Neural progenitor cell (in vitro differentiated cells): ENCODE measurements around the gene RPS6KB2. TPM values are rescaled to one million over a fixed set of nuclear protein-coding genes. Genes with fewer than 3 reads are reported as not detected.

Source experiments
- DNase-seq: peaks from one replicate; pipeline ENCODE4 v3.0.0-alpha.2; 2016; ENCODE audit warnings: low spot score
- H2AFZ ChIP-seq: fragments of 200-600 bp; sonication (generic); replicated peaks from 2 replicates; pipeline ENCODE4 v1.6.1; 2016; ENCODE audit warnings: antibody characterized with exemption
- H3F3A ChIP-seq: fragments of 200-600 bp; sonication (generic); 2 replicates; pipeline ENCODE4 v1.6.1; 2016; ENCODE audit warnings: antibody characterized with exemption, low read depth
- H3K27ac ChIP-seq: fragments of 200-600 bp; sonication (generic); 2 replicates; pipeline ENCODE4 v1.5.1; 2016; ENCODE audit warnings: mild to moderate bottlenecking
- H3K27me3 ChIP-seq: fragments of 200-600 bp; sonication (generic); 2 replicates; pipeline ENCODE4 v1.6.1; 2016; ENCODE audit warnings: mild to moderate bottlenecking, moderate library complexity
- H3K36me3 ChIP-seq: fragments of 200-600 bp; sonication (generic); 2 replicates; pipeline ENCODE4 v1.5.1; 2016
- H3K4me1 ChIP-seq: fragments of 200-600 bp; sonication (generic); 2 replicates; pipeline ENCODE4 v1.6.1; 2016; ENCODE audit warnings: mixed run types
- H3K4me2 ChIP-seq: fragments of 200-600 bp; sonication (generic); 2 replicates; pipeline ENCODE4 v1.6.1; 2016
- H3K4me3 ChIP-seq: fragments of 200-600 bp; sonication (generic); 2 replicates; pipeline ENCODE4 v1.5.1; 2016
- H3K79me2 ChIP-seq: fragments of 200-600 bp; sonication (generic); 2 replicates; pipeline ENCODE4 v1.6.1; 2016; ENCODE audit warnings: low read depth
- H3K9ac ChIP-seq: fragments of 200-600 bp; sonication (generic); 2 replicates; pipeline ENCODE4 v1.6.1; 2016
- H3K9me3 ChIP-seq: fragments of 200-600 bp; sonication (generic); 2 replicates; pipeline ENCODE4 v1.5.1; 2016; ENCODE audit warnings: low read depth
- H4K20me1 ChIP-seq: fragments of 200-600 bp; sonication (generic); 2 replicates; pipeline ENCODE4 v1.6.1; 2016; ENCODE audit warnings: low read depth
- H3K27ac Mint-ChIP-seq: 3 replicates; pipeline ENCODE4 v1.8.0; 2021; ENCODE audit warnings: mixed read lengths
- H3K27me3 Mint-ChIP-seq: 2 replicates; pipeline ENCODE4 v1.8.0; 2022; ENCODE audit warnings: low read depth, mild to moderate bottlenecking, inconsistent platforms, moderate library complexity, mixed read lengths; ENCODE audit not compliant: insufficient read depth
- H3K36me3 Mint-ChIP-seq: 3 replicates; pipeline ENCODE4 v1.8.0; 2021; ENCODE audit warnings: mixed read lengths
- H3K4me1 Mint-ChIP-seq: 3 replicates; pipeline ENCODE4 v1.8.0; 2021; ENCODE audit warnings: mixed read lengths
- H3K4me3 Mint-ChIP-seq: 3 replicates; pipeline ENCODE4 v1.8.0; 2021; ENCODE audit warnings: mild to moderate bottlenecking, moderate library complexity, mixed read lengths
- H3K9me3 Mint-ChIP-seq: 3 replicates; pipeline ENCODE4 v1.8.0; 2020; ENCODE audit warnings: mixed read lengths
- CTCF ChIP-seq: fragments of 200-600 bp; sonication (generic); IDR thresholded peaks from 2 replicates; pipeline ENCODE4 v1.5.1; 2017; ENCODE audit warnings: antibody characterized with exemption, mild to moderate bottlenecking
- EZH2 ChIP-seq: fragments of 200-600 bp; sonication (generic); IDR thresholded peaks from 2 replicates; pipeline ENCODE4 v1.6.1; 2017; ENCODE audit warnings: antibody characterized with exemption, mild to moderate bottlenecking, moderate library complexity
- EZH2phosphoT487 ChIP-seq: fragments of 200-600 bp; sonication (generic); IDR thresholded peaks from 2 replicates; pipeline ENCODE4 v1.6.1; 2017; ENCODE audit warnings: antibody characterized with exemption
- total RNA-seq: library from RNA; depleted of rRNA; stranded (reverse); fragments of >200 nt; gene quantifications from 2 replicates; pipeline ENCODE4 v1.2.3, GENCODE V29; 2015; ENCODE audit warnings: low replicate concordance

The RPS6KB2 gene
- total RNA-seq, 1 donor from 2014 or later, result 23.7 TPM

DNA sequence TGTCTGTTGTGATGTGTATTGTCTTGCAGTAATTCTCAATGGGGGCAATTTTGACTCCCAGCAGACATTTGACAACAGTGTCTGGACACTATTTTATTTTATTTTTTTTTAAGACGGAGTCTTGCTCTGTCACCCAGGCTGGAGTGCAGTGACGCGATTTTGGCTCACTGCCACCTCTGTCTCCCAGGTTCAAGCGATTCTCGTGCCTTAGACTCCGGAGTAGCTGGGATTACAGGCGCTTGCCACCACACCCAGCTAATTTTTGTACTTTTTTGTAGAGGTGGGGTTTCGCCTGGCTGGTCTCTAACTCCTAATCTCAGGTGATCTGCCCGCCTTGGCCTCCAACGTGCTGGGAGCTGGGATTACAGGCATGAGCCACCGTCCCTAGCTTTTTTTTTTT, 1.4 kb downstream of the RPS6KB2 start:
- Histone ChIP-seq H3K27ac (no peak overlapping the region), H3K9me3 (no peaks in the 10 kb centered on the region), H4K20me1 (no peaks in the 10 kb centered on the region), H3K9ac (no peak overlapping the region), H3K36me3 (no peaks in the 10 kb centered on the region), H3K4me3 (no peak overlapping the region), H3F3A (peaks cover 7% of the 10 kb centered on the region), H3K4me1 (peaks cover 9% of the 10 kb centered on the region), H3K79me2 (peaks cover 12% of the 10 kb centered on the region), H3K4me2 (no peak overlapping the region), H2AFZ (no peak overlapping the region), H3K27me3 (no peaks in the 10 kb centered on the region)
- no peaks in the 10 kb centered on the region for H3K9me3 Mint-ChIP-seq
- no peak for DNase-seq
- H3K4me1 Mint-ChIP-seq, result peaks cover 14% of the 10 kb centered on the region
- no peak for TF ChIP-seq CTCF
- no peak for TF ChIP-seq EZH2
- TF ChIP-seq EZH2phosphoT487, result no peak
- H3K4me3 Mint-ChIP-seq, result peak overlapping the region; percentile 93
- H3K27ac Mint-ChIP-seq, result no peak overlapping the region
- H3K36me3 Mint-ChIP-seq, result peaks cover 9% of the 10 kb centered on the region
- H3K27me3 Mint-ChIP-seq, result peaks cover 9% of the 10 kb centered on the region

GRCh38 chr11:67431346-67432249, 3.3 kb downstream of the RPS6KB2 start:
- Histone ChIP-seq H3K4me2 (no peak overlapping the region), H3F3A (peaks cover 7% of the 10 kb centered on the region), H3K36me3 (no peaks in the 10 kb centered on the region), H4K20me1 (no peaks in the 10 kb centered on the region), H2AFZ (no peak overlapping the region), H3K79me2 (peaks cover 12% of the 10 kb centered on the region), H3K27me3 (no peaks in the 10 kb centered on the region), H3K4me3 (no peak overlapping the region), H3K4me1 (peaks cover 9% of the 10 kb centered on the region), H3K27ac (no peak overlapping the region), H3K9me3 (no peaks in the 10 kb centered on the region), H3K9ac (no peak overlapping the region)
- TF ChIP-seq EZH2, result no peak
- TF ChIP-seq EZH2phosphoT487, result no peak
- no peak for TF ChIP-seq CTCF
- Mint-ChIP-seq H3K4me3 (peak overlapping the region; percentile 41), H3K9me3 (no peaks in the 10 kb centered on the region), H3K27ac (peak overlapping the region; percentile 2), H3K4me1 (peaks cover 12% of the 10 kb centered on the region), H3K27me3 (peaks cover 4% of the 10 kb centered on the region), H3K36me3 (peaks cover 11% of the 10 kb centered on the region)
- no peak for DNase-seq

DNA sequence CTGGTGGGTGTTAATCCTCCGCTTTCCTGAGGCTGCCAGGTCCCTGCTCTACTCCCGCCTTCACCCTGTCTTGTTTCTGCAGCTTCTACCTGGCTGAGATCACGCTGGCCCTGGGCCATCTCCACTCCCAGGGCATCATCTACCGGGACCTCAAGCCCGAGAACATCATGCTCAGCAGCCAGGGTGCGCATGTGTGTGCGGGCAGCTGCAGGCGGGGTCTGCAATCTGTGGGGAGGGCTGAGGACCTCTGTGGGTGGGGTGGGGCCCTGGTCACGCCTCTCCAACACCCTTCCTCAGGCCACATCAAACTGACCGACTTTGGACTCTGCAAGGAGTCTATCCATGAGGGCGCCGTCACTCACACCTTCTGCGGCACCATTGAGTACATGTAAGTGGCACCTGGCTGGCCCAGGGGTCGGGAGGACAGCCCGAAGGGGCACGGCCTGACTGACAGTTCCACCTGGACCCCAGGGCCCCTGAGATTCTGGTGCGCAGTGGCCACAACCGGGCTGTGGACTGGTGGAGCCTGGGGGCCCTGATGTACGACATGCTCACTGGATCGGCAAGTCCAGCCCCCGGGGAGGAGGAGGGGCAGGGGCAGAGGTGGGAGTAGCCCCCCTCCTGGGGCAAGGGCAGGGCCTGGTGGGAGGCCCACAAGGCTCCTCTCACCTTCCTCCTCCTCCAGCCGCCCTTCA, 4.5 kb downstream of the RPS6KB2 start:
- Mint-ChIP-seq H3K4me1 (peaks cover 11% of the 10 kb centered on the region), H3K9me3 (no peaks in the 10 kb centered on the region), H3K27me3 (peaks cover 2% of the 10 kb centered on the region), H3K36me3 (peaks cover 12% of the 10 kb centered on the region), H3K4me3 (no peak overlapping the region), H3K27ac (no peak overlapping the region)
- TF ChIP-seq CTCF (no peak), EZH2 (no peak), EZH2phosphoT487 (no peak)
- H3K9me3 ChIP-seq, result no peaks in the 10 kb centered on the region
- no peak overlapping the region for H2AFZ ChIP-seq
- DNase-seq, result no peak
- H3K4me3 ChIP-seq, result no peak overlapping the region
- no peak overlapping the region for H3K9ac ChIP-seq
- H3K36me3 ChIP-seq, result no peaks in the 10 kb centered on the region
- no peak overlapping the region for H3K27ac ChIP-seq
- H4K20me1 ChIP-seq, result no peaks in the 10 kb centered on the region
- H3K79me2 ChIP-seq, result peaks cover 12% of the 10 kb centered on the region
- peaks cover 5% of the 10 kb centered on the region for H3K4me1 ChIP-seq
- no peak overlapping the region for H3K4me2 ChIP-seq
- H3F3A ChIP-seq, result peaks cover 3% of the 10 kb centered on the region
- H3K27me3 ChIP-seq, result no peaks in the 10 kb centered on the region
